Activated T-helper 2 cell treated with anti-CD3 and anti-CD28 coated beads, Interferon-gamma antibody, Interleukin-2, Interleukin-4, amounts not matched to agents 10 μg/mL and 5 μg/mL and 100 μg/mL, durations not matched to agents 14 hours and 24 hours and 36 hours (primary cell): ENCODE data around the gene GNAL. TPM values are rescaled to one million over a fixed set of nuclear protein-coding genes. Genes with fewer than 3 reads are reported as not detected.

Source experiments
- DNase-seq: peaks from one replicate; pipeline ENCODE4 v3.0.0; 2021; ENCODE audit warnings: low spot score
- H3K27ac Mint-ChIP-seq: one replicate; pipeline ENCODE4 v1.8.0; 2021; ENCODE audit warnings: mixed read lengths
- H3K27me3 Mint-ChIP-seq: one replicate; pipeline ENCODE4 v1.8.0; 2021; ENCODE audit warnings: low read depth, mixed read lengths
- H3K36me3 Mint-ChIP-seq: one replicate; pipeline ENCODE4 v1.8.0; 2021; ENCODE audit warnings: low read depth, mixed read lengths
- H3K4me1 Mint-ChIP-seq: one replicate; pipeline ENCODE4 v1.8.0; 2021; ENCODE audit warnings: low read depth, mixed read lengths
- H3K4me3 Mint-ChIP-seq: one replicate; pipeline ENCODE4 v1.8.0; 2021; ENCODE audit warnings: low read depth, mild to moderate bottlenecking, moderate library complexity, mixed read lengths
- H3K9me3 Mint-ChIP-seq: one replicate; pipeline ENCODE4 v1.8.0; 2021; ENCODE audit warnings: mixed read lengths
- intact Hi-C: fragments of 100-400 bp; cut with micrococcal nuclease; formaldehyde crosslinking; loops from one replicate; pipeline ENCODE4 v1.15.1; 2023
- total RNA-seq: library from RNA; stranded (reverse); gene quantifications from 2 replicates; pipeline ENCODE4 v1.2.3, GENCODE V29; 2022

The GNAL gene
- total RNA-seq, 1 donor from 2014 or later, result 0.52 TPM

DNA sequence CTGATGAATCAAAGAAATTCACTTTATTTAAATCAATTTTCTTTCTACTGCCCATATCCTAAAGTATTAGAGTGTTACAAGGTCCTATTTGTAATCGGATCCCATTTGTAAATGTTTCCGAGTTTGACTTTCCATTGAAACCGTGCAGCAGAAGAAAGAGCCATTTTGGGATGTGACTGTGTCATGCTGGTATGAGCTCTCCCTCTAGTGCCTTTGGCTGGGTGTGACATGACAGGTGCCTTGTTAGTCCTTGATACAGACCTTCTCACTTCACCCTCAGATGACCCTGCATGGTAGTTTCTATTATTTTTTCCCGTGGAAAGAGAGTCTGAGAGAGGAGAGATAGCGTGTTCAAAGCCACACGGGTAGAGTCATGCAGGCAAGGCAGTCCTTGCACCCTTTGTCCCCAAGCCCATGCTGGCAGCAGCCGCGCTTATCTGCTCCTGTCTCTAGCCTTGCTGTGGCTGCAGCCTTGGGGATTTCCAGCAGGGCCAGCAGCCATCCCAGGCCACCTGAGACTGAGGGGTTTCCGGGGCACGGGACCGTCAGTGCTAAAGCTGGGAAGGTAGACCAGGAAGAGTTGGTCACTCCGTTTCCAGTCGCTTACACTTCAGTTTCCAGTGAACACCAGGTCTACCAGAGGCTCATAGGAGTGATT is 183.5 kb downstream of the GNAL start:
- Mint-ChIP-seq H3K9me3 (peaks cover 6% of the 10 kb centered on the region), H3K4me3 (no peak overlapping the region), H3K27ac (no peak overlapping the region), H3K4me1 (peaks cover 2% of the 10 kb centered on the region), H3K27me3 (peaks cover 5% of the 10 kb centered on the region), H3K36me3 (peaks cover 4% of the 10 kb centered on the region)
- DNase-seq, result no peak
- intact Hi-C loops, result loop anchor here (1.0 kb wide), 1 partner anchor 139 kb away; no protein-coding TSS in a partner anchor

DNA sequence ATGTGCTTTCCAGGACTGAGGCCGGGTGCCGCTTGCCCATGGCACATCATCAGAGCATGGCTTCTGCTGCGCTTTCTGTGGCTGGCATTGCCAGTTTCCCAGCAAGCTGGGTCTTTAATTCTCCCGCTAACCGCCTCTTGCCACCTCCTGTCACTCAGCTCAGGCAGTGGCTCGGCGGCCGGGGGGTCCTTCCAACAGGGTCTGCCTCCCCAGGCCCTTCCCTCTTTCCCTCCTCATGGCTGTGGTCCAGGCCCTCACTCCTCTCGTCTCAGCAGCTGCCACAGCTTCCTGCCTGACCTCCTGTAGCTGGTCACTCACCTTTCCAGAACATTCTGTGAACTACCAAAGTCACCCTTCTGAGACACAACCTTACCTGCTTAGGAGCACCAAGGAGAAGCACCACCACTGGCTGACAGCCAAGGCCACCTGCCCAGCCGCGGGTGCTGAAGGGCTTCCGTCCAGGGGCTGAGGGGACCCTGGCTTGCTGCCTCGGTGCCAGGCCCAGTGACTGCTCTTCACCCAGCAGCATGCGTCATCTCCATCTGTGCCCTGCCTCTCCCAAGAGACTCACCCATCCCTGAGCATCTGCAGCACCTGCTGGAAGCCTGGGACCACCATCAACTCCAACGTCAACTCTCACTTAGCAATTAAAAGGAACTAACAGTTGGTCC is 184.7 kb downstream of the GNAL start:
- no peak overlapping the region for H3K27ac Mint-ChIP-seq
- peaks cover 6% of the 10 kb centered on the region for H3K9me3 Mint-ChIP-seq
- no peak overlapping the region for H3K4me3 Mint-ChIP-seq
- peaks cover 4% of the 10 kb centered on the region for H3K36me3 Mint-ChIP-seq
- intact Hi-C loops, result no loop called here
- no peak for DNase-seq
- peaks cover 5% of the 10 kb centered on the region for H3K27me3 Mint-ChIP-seq
- H3K4me1 Mint-ChIP-seq, result peaks cover 2% of the 10 kb centered on the region

DNA sequence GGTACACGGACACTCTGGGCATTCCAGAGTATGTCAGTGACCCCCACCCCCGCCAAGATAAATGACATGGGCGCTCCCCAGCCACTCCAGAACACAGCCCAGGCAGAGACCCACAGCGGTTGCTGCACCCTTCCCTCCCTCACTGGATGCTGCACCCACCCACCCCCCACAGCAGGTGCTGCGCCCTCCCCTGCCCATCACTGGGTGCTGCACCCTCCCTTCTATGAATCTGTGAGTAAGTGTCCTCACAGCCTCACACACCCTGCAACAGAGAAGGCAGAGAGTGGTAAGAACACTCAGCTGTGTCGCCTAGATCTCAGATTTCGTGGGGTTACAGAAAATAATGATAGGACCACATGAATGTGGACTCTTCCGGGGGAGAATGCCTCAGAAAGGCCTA is 185.6 kb downstream of the GNAL start:
- peaks cover 2% of the 10 kb centered on the region for H3K4me1 Mint-ChIP-seq
- intact Hi-C loops, result no loop called here
- DNase-seq, result no peak
- peaks cover 6% of the 10 kb centered on the region for H3K9me3 Mint-ChIP-seq
- peaks cover 4% of the 10 kb centered on the region for H3K36me3 Mint-ChIP-seq
- H3K4me3 Mint-ChIP-seq, result no peak overlapping the region
- peaks cover 5% of the 10 kb centered on the region for H3K27me3 Mint-ChIP-seq
- H3K27ac Mint-ChIP-seq, result no peak overlapping the region

DNA sequence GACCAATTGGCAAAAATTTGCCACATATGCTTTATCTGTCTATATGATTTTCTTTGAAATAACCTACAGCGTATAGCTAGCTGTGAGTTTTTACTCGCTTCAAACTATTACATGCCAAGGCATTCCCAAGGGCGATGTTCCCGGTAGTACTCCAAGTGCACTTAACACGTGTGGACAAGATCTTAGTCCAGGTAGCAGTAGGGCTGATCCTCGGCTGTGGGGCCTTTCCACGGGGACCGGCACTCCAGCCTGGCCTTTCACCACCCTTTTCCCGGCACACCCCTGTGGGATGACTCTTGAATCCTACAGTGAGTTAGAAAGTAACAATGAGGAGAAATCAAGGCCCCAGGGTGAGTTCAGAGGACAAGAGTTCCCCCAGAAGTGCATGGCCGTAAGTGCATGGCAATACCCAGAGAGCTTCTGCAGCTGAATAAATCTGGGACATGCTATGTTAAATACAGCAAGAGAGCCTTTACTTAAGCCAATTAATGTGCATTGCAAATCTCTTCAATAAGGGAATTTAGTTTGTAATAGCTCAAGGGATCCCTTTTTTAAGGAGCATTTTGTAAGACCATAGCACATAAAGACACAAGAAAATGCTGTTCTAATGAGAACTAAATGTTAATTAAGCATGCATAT is 188.6 kb downstream of the GNAL start:
- no peak overlapping the region for H3K27ac Mint-ChIP-seq
- H3K27me3 Mint-ChIP-seq, result no peaks in the 10 kb centered on the region
- no peak for DNase-seq
- peaks cover 9% of the 10 kb centered on the region for H3K36me3 Mint-ChIP-seq
- H3K4me3 Mint-ChIP-seq, result no peak overlapping the region
- H3K9me3 Mint-ChIP-seq, result peaks cover 6% of the 10 kb centered on the region
- intact Hi-C loops, result no loop called here
- H3K4me1 Mint-ChIP-seq, result no peaks in the 10 kb centered on the region

DNA sequence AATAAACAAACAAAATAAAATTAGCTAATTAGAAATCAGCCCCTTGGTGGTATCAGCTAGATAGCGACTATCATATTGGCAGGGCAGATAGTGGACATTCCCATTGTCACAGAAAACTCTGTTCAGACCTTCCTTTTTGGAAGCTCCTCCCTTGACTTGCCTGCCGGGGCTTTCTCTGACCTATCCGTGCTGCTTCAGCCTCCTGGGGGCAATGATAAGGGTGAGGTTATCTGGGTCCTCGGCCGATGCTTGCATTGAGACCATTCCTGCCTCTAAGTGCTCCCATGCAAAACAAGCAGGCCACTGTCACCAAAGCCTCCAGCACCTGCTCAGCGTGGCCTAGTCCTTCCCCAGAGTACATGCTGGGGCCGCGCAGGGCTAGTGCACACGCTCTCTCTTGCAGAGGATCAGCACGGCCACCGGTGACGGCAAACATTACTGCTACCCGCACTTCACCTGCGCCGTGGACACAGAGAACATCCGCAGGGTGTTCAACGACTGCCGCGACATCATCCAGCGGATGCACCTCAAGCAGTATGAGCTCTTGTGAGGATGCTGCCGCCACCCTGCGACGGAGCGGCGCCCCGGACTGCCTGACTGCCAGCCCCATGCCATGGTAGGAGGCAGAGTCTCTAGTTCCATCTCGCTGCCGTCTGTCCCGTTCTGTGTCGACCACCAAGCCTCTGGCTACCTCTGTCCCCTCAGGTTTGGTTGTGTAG is 191.7 kb downstream of the GNAL start:
- Mint-ChIP-seq H3K27ac (no peak overlapping the region), H3K9me3 (peaks cover under 1% of the 10 kb centered on the region), H3K4me1 (peaks cover 4% of the 10 kb centered on the region), H3K36me3 (peaks cover 27% of the 10 kb centered on the region), H3K27me3 (no peaks in the 10 kb centered on the region), H3K4me3 (no peak overlapping the region)
- intact Hi-C loops, result no loop called here
- no peak for DNase-seq

DNA sequence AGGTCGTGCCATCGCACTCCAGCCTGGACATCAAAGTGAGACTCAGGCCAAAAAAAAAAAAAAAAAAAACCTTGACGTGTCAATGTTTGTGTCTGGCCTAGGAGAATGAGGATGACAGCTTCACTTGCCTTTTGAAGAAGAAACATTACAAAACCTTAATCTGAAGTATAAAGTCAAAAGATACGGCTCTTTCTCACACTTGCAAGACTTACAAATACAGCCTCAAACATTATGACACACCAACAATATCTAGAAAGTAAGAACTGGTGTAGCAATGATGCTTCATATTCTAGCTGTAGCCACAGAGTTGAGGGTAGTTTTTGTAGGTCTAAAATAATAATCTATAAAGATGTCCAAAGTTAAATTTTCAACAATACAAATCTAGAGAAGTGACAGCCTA is 193.6 kb downstream of the GNAL start:
- no peak for DNase-seq
- peaks cover 35% of the 10 kb centered on the region for H3K36me3 Mint-ChIP-seq
- no peak overlapping the region for H3K4me3 Mint-ChIP-seq
- H3K27ac Mint-ChIP-seq, result no peak overlapping the region
- H3K27me3 Mint-ChIP-seq, result no peaks in the 10 kb centered on the region
- no peaks in the 10 kb centered on the region for H3K9me3 Mint-ChIP-seq
- peaks cover 13% of the 10 kb centered on the region for H3K4me1 Mint-ChIP-seq
- intact Hi-C loops, result no loop called here

DNA sequence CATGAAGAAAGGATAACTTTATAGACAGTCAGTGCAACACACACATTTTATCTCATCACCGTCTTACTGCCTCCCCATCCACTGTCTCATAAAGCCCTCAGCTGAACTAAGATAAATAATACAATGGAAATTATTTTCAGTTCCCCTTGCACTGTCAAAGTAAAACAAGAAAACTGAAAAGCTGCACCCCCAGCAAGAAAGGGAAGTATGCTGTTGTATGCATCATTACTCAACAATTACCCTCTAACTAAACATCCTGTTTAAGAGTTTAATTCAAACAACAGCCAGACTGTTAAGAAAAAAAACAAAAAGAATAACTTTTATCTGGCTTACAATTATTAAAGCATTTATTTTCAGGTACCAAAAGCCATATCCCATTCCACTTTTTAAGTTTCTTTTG is 194.1 kb downstream of the GNAL start:
- no peak overlapping the region for H3K27ac Mint-ChIP-seq
- H3K4me1 Mint-ChIP-seq, result peaks cover 18% of the 10 kb centered on the region
- intact Hi-C loops, result no loop called here
- peaks cover 40% of the 10 kb centered on the region for H3K36me3 Mint-ChIP-seq
- H3K9me3 Mint-ChIP-seq, result no peaks in the 10 kb centered on the region
- no peak overlapping the region for H3K4me3 Mint-ChIP-seq
- DNase-seq, result no peak
- H3K27me3 Mint-ChIP-seq, result no peaks in the 10 kb centered on the region

DNA sequence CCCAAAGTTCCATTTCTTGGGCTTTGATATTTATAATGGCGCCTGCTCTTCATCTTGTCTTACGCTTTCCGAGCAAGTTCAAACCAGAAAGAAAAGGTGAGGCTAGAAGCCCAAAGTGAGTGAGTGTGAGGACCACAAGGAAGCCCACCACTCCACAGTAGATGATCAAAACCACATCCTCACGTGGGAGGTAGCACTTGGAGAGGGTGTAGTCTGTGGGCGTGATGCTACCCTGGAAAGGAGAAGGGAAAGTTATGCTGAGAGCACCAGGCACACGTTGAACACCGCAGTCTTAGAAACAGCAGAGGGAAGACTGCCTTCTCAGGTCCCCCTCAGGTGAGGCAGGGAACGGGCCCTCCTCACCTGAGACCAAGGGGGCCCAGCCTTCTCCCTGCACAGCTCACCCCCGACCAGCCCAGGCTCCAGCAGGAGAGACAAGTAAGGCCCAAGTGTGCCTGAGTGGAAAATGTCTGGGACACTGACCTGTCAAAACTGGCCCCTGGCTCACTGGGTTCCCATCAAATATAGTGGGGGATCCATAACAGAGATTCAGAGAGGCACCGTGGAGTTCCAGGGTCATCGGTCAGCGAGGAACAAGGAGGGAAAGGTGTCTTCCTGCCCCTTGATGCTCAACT is 195.4 kb downstream of the GNAL start:
- no peak overlapping the region for H3K27ac Mint-ChIP-seq
- no peak overlapping the region for H3K4me3 Mint-ChIP-seq
- H3K36me3 Mint-ChIP-seq, result peaks cover 54% of the 10 kb centered on the region
- no peaks in the 10 kb centered on the region for H3K27me3 Mint-ChIP-seq
- no peaks in the 10 kb centered on the region for H3K9me3 Mint-ChIP-seq
- intact Hi-C loops, result no loop called here
- H3K4me1 Mint-ChIP-seq, result peaks cover 23% of the 10 kb centered on the region
- DNase-seq, result no peak

DNA sequence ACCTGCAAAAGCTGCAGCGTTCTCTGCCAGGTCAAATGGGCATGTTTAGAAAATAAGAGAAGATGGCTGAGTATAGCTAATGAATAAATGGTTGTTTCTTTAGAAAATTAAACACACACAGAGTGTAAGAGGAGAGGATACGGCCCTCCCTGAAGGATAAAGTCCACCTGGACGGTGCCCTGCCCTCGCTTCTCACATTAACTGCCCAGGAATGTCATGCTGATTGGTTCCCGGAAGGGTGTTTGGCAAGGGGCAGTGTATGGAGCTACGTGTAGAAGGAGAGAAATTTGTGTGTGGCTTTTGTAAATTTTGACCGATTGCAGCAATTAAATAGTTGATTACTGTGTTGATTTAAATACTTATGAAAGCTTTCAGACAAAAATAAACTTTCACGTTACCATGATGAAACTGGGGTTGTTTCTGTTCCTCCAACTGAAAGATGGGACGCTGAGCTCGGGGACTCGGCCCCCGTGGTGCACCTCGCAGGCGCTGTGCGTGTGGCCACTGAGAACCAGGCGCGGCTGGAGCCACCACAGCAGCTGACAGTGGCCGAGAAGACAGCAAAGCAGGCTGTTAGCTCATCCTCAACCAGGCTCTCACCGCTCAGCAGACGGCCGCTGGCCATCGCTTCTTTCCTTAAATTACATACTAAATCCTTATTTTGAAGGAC is 196.3 kb downstream of the GNAL start:
- Mint-ChIP-seq H3K36me3 (peaks cover 61% of the 10 kb centered on the region), H3K9me3 (no peaks in the 10 kb centered on the region), H3K27ac (no peak overlapping the region), H3K27me3 (no peaks in the 10 kb centered on the region), H3K4me3 (no peak overlapping the region), H3K4me1 (peaks cover 23% of the 10 kb centered on the region)
- intact Hi-C loops, result no loop called here
- DNase-seq, result no peak

DNA sequence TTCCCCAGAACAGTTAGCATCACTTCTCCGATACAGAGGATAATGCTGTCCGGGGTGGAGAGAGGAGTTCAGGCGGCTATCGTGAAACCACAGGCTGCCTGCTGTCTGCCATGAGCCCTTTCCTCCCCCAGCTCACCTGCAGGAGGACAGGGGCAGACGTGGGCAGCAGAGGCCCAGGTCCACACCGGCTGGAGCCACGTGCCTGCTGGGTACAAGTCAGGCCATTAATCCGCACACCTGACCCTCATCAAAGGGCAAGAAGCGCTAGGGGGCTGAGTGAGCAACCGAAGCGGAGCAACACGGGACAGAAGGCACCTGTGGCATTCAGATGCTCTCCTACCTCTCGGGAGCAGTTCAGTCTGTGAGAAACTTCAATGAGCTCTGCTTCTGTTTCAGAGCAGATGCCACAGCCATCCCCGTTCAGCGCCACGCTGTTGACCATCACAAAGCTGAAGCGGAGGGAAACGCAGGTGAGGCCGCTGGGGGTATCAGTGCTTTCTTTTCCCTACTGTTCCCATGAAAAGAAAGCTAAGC is 197.6 kb downstream of the GNAL start:
- Mint-ChIP-seq H3K36me3 (peaks cover 65% of the 10 kb centered on the region), H3K9me3 (no peaks in the 10 kb centered on the region), H3K4me3 (no peak overlapping the region), H3K4me1 (peaks cover 23% of the 10 kb centered on the region), H3K27me3 (no peaks in the 10 kb centered on the region), H3K27ac (no peak overlapping the region)
- intact Hi-C loops, result loop anchor here (1.0 kb wide), 1 partner anchor 22 kb away; the partner anchor contains the start of gene MPPE1
- no peak for DNase-seq

DNA sequence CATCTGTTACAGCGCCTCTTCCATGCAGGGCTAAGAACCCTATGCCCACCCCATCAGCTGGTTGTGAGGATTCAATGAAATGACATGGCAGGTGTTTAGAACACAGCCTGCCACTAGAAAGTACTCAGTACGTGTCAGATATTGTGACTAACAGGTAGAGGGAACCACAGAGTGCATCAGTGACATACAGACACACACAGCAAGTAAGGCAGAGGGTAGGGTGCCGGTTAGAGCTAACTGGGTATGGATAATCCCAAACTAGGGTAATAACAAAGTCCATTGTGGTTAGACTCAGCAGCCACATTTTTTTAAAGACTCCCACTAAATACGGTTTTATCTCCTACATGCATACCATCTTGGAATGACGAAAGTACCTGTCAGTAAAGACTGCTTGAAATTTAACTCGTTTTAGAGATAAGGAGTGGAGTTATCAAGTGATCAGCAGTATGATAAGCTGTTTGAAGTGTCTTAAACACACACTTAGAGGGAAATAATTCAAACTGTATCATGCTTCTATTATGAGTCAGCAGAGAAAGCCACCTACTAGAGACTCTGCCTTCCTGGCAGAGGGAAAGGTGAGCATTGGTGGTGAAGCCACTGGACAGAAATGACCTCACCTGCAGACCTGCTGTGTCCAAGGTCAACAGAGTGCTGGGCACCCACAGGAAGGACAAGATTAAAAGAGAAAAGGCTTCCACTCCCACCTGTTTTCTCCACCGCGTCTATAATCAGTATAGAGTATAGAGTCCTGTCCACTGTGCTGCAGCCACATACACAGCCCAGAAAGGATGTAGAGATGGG is 198.5 kb downstream of the GNAL start:
- Mint-ChIP-seq H3K27me3 (no peaks in the 10 kb centered on the region), H3K4me3 (no peak overlapping the region), H3K27ac (peak overlapping the region; percentile 62), H3K9me3 (no peaks in the 10 kb centered on the region), H3K4me1 (peaks cover 23% of the 10 kb centered on the region), H3K36me3 (peaks cover 62% of the 10 kb centered on the region)
- intact Hi-C loops, result loop anchor here (1.0 kb wide), 1 partner anchor 21 kb away; the partner anchor contains the start of gene MPPE1
- no peak for DNase-seq
